Activated CD8-positive, alpha-beta memory T cell treated with anti-CD3 and anti-CD28 coated beads, Interleukin-2, amount 50 U/mL, for 1 hour (primary cell): Measurements from ENCODE around the gene PIK3AP1.

Experiments
- DNase-seq: peaks from one replicate; pipeline ENCODE4 v3.0.0-alpha.2; 2020; ENCODE audit errors: extremely low read depth

Gene PIK3AP1

DNA sequence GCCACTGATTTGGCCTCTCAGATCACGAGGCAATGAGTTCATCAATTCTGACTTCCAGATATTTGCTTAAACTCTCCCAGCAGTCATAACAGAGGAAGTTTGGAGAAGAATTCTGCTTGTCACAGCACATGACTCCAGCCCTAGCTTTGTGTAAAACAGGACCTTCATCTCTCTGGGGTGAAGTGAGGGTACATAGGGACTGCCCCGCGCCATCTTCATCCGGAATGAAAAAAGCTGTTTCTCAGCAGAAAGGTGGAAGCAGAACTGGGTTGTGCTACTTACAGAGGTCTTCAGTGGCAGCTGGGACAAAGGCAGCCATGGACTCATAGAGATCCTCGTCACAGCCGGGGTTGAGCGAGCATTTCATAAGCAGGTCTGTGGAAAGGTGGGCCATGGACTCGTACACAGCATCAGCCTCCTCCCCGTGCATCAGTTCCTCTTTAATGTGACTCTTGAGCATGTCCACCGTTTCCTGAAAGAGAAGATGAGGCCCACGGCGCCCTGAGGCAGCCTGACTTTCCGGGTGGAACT, 75.1 kb downstream of the PIK3AP1 start:
- DNase-seq: no peak

DNA sequence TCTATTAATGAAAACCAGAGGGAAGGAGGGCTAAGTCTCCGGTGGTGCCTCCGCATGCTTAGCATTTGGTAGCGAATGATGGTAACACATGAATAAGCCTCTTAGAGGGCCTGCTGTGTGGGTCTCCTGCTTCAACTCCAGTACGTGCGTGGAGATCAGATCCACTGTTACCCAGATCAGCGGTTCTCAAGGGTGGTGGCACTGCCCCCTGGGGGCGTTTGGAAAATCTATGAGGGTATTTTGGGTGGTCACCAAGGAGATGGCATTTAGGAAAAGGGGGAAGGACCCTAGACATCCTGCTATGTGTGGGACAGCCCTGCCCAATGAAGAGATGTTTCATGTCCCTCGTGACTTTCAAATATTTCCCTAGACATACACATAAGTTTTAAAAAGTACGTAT, 76.4 kb downstream of the PIK3AP1 start:
- DNase-seq: no peak

DNA sequence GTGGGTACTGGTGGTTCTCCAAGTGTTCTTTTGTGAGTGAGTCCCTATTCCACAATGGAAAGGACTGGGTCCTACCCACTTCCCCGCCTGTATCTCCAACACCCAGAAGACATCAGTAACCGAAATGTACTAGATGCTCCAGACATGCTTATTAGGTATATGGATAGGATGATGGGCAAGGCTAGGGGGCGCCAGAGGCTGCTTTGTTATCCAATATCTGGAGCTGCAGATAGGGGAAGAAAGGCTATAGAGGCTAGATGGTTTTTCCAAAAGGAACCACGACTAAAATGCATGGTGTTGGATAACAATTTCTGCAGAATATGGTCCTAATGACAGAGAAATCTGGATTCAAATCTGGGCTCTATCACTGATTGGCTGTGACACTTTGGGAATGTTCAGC, 77.3 kb downstream of the PIK3AP1 start:
- no peak for DNase-seq

GRCh38 chr10:96642530-96642929, 77.8 kb downstream of the PIK3AP1 start:
- no peak for DNase-seq

DNA sequence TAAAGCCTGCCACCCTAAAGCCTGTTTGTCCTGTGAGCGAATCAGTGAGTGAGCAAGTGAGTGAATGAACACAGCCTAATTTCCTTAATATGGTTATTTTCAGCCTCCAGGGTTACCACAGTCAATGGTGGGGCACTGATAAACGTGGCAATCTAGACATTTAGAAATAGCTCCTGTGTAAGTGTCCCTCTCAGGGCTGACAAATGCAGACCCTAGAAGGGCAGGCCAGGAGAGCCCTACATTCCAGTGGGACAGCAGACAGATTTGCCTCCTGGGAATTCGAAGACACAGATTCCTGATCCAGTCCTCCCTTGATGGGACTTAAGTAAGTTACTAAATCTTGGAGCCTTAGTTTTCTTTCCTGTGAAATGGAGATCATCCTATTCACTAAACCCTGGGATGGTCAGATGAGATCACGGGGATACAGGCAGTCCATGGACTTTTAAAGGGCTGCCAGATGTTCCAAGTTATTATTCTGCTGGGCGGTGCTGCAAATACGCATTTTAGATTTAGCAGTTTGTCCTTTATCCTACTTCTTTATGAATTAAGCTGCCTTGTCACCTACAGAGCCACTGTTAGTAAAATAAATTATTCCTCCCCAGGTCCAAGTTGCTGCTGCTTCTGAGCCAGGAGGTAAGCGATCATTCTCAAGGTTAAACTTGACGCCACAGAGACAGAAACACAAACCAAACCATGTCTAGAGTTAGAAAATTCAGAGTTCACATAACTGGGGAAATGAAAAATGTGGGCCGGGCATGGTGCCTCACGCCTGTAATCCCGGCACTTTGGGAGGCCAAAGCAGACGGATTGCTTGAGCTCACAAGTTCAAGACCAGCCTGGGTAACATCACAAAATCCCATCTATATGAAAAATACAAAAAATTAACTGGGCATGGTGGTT, 78.7 kb downstream of the PIK3AP1 start:
- DNase-seq: no peak

GRCh38 chr10:96639899-96640298, 80.4 kb downstream of the PIK3AP1 start:
- DNase-seq: no peak

DNA sequence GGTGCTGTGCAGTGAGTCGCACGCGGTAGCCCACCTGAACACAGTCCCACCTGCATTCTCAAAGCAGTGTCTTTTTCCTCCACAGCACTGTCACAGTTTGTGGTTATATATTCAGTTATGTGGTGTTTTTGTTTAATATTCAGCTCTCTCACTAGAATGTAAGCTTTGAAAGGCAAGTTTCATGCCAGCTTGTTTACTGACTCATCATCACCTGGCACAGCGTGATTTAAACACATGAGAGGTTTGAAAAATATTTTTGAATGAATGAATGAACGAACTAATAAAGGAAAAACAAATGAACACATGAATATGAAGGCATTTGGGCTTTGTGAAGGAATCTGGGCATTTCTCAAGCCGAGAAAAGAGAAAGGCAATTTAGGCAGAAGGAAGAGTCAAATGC, 81.6 kb downstream of the PIK3AP1 start:
- DNase-seq: no peak

GRCh38 chr10:96638120-96638519, 82.2 kb downstream of the PIK3AP1 start:
- no peak for DNase-seq

- DNase-seq: no peak
Measured at GRCh38 chr10:96637709-96638108, 82.6 kb downstream of the PIK3AP1 start.

DNA sequence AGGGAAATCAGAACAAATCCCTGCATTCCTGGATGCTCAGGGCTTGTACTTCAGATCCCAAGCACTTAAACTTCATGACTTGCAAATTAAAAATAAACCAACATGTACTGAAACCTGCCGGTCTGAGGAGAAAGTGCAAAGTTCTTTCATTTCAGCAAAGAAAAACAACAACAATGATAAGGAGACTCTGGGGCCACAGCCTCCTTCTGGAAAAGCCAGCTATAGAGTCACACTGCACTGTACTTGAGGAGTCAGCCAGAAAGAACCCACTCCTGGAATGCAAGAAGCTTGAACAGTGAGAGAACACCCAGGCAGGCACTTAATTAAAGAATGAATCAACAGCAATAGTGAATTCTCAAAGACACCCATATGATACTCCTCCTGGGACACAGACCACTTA, 83.8 kb downstream of the PIK3AP1 start:
- DNase-seq: no peak

DNA sequence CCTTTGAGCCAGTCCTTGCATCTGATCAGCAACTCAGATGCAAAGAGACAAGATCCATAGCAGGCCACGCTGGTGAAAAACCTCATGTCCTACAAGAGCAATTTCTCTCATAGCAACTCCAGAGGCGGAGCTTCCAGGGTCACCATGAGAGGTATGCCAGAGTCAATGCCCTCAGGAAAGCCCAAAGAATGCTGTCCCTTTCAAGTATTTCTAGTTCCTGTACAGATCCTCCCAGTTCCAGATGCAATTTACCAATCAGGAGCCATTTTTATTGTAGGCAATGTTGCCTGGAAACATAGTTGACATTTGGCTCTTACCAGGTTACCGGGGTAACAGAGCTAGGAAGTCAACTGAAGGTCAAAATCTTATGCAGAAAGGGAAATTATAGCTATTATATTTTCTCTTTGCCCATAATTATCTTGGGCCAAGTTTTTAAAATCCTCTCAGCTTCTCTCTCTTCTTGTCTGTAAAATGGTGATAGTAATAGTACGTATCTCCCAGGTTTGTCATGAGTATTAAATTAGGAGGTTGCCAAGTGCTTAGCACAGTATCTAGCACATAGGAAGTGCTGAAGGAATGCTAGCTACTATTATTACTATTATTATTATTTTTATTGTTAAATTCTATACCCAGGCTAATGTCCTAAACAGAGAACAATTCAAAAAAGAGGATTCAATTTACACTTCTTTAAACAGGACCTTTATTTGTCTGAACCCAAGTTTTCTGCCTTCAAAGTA, 87.2 kb downstream of the PIK3AP1 start:
- no peak for DNase-seq

GRCh38 chr10:96627292-96627691, 93.0 kb downstream of the PIK3AP1 start:
- DNase-seq: no peak

DNA sequence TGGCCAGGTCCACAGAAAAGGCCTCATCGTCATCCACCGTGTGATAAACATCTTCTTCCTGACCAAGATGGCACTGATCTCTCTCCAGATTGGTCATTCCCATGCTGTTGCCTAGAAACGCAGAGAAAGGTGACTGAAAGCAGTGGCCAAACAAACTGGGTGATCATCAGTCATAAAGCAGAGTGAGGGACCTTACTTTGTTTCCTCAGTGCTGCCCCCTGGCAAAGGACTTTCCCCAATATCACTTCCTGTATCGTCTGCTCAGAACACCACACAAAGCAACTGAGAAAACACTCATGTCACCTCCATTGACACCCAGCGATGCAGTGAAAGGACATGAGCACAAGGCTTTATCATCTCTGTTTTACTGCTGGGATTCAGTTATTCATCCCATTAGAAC, 93.5 kb downstream of the PIK3AP1 start:
- DNase-seq: no peak

DNA sequence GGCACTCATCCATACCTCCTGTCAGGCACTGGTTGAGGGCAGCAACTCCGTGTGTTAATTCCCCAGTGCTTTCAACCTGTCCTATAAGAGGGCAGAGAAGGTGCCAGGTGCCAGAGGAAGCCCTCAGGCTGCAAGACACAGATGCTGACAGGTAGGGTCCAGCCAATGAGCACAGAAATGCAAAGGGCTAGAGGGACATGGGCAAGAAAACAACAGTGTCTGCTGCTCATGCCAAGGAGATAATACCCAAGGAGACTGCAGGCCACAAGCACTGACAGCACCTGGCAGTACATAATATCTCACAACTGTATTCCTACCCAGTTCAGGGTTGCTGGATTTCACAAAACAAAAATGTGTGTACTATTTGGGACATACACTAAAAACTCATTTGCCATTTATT, 95.1 kb downstream of the PIK3AP1 start:
- no peak for DNase-seq

GRCh38 chr10:96622013-96622787, 98.1 kb downstream of the PIK3AP1 start:
- no peak for DNase-seq

GRCh38 chr10:96619796-96620773, 100.2 kb downstream of the PIK3AP1 start:
- DNase-seq: no peak

GRCh38 chr10:96619120-96619519, 101.2 kb downstream of the PIK3AP1 start:
- no peak for DNase-seq

DNA sequence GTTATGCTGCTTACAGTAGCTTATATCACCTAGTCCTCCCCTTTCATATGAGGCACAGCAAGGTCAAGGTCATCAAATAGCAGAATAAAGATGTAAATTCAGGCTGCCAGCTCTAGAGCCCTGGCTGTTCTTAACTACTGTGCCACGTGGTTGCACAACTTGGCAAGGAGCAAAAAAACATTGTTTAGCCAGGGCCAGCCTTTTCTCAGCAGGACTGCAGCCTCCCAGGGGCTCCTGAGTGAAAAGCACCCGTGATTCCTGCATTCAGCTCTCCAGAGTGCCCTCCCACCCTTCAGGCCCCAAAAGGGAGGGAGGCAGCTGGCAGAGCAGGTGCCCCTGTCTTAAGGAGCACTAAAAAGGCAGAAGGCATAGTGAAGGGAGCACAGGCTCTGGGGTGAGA, 101.7 kb downstream of the PIK3AP1 start:
- DNase-seq: no peak

GRCh38 chr10:96616961-96617360, 103.4 kb downstream of the PIK3AP1 start:
- no peak for DNase-seq

GRCh38 chr10:96614515-96614914, 105.8 kb downstream of the PIK3AP1 start:
- DNase-seq: no peak

DNA sequence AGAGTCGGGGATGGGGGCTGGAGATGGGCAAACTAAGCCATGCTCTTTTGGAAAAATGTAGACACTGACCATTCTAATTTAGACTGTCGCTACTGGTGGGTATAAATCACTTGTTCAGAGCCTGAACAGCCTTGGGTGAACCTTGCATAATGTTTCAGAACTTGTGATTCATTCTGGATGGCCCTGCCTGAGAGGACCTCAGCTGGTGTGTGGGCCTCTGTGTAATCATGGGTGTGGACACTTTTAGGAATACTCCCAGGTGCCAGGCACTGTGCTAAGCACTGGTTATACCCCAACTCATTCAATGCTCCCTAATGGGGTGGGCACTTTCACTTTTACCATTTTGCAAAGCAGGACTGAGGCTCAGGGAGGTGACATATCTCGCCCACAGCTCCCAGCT, 106.7 kb downstream of the PIK3AP1 start:
- no peak for DNase-seq
